Stimulated activated CD4-positive, alpha-beta T cell treated with anti-CD3 and anti-CD28 coated beads, TNF-alpha, amount 100 ng/mL, for 1 hour (primary cell): ENCODE measurements around the gene KLF17.

Source experiments
- DNase-seq, 3 donors: peaks; one replicate each; pipeline ENCODE4 v3.0.0-alpha.2; 2020; ENCODE audit warnings: low read depth in 3 of 3, low spot score in 1 of 3

KLF17 gene

GRCh38 chr1:44118682-44119081 is at the start of gene KLF17:
KLF17 (plus strand) TSS chr1:44118821; CDS start chr1:44118908, 87 bp downstream.
- no peak for DNase-seq

GRCh38 chr1:44071461-44071860 is 47.2 kb upstream of the KLF17 start:
- no peak for DNase-seq

- DNase-seq = no peak
Observed at GRCh38 chr1:44072204-44072603, 46.4 kb upstream of the KLF17 start.

GRCh38 chr1:44072821-44073220 is 45.8 kb upstream of the KLF17 start:
- DNase-seq = no peak

GRCh38 chr1:44073528-44073927 is 45.1 kb upstream of the KLF17 start:
- no peak for DNase-seq

- DNase-seq = no peak
Observed at GRCh38 chr1:44074415-44074814, 44.2 kb upstream of the KLF17 start.

GRCh38 chr1:44076066-44076465 is 42.6 kb upstream of the KLF17 start:
- no peak for DNase-seq

- no peak for DNase-seq
Observed at GRCh38 chr1:44077421-44077820, 41.2 kb upstream of the KLF17 start.

GRCh38 chr1:44078104-44078503 is 40.5 kb upstream of the KLF17 start:
- no peak for DNase-seq

GRCh38 chr1:44079566-44079965 is 39.1 kb upstream of the KLF17 start:
- no peak for DNase-seq

- no peak for DNase-seq
Observed at GRCh38 chr1:44084998-44085675, 33.5 kb upstream of the KLF17 start.

- DNase-seq = no peak
Observed at GRCh38 chr1:44086692-44087474, 31.7 kb upstream of the KLF17 start.

GRCh38 chr1:44089371-44090048 is 29.1 kb upstream of the KLF17 start:
- no peak for DNase-seq

- DNase-seq = no peak
Observed at GRCh38 chr1:44090429-44091252, 28.0 kb upstream of the KLF17 start.

GRCh38 chr1:44094047-44094446 is 24.6 kb upstream of the KLF17 start:
- DNase-seq = no peak

GRCh38 chr1:44100183-44100868 is 18.3 kb upstream of the KLF17 start:
- DNase-seq = no peak

GRCh38 chr1:44101328-44101727 is 17.3 kb upstream of the KLF17 start:
- DNase-seq = no peak

- DNase-seq = no peak
Observed at GRCh38 chr1:44103270-44104131, 15.1 kb upstream of the KLF17 start.

GRCh38 chr1:44105810-44106209 is 12.8 kb upstream of the KLF17 start:
- DNase-seq = no peak

- no peak for DNase-seq
Observed at GRCh38 chr1:44108241-44108640, 10.4 kb upstream of the KLF17 start.
